DND-41 (cell line): ENCODE data around the gene LCE2B.

ENCODE experiments used
- CTCF ChIP-seq: IDR thresholded peaks from 2 replicates; pipeline ENCODE4 v1.5.1; 2012; ENCODE audit warnings: borderline replicate concordance, low read length, moderate library complexity, mild to moderate bottlenecking; ENCODE audit not compliant: poor library complexity, severe bottlenecking; ENCODE audit errors: extremely low read depth
- EZH2 ChIP-seq: IDR thresholded peaks from 3 replicates; pipeline ENCODE4 v1.6.1; 2012; ENCODE audit warnings: borderline replicate concordance, low read depth, mild to moderate bottlenecking, moderate library complexity, low read length, inconsistent platforms; ENCODE audit not compliant: severe bottlenecking

GRCh38 chr1:152643945-152644344 lies 42.0 kb upstream of the LCE2B start:
- TF ChIP-seq CTCF (no peak), EZH2 (no peak)
